Measurements from ENCODE around the gene TCF21.
"Not testable (repeated sequence)": the region's sequence is repeated elsewhere in the genome, so short reads cannot be mapped to it uniquely, and the experiment has no call there.

The TCF21 gene

GRCh38 chr6:133936352-133936751 lies 47.4 kb downstream of the TCF21 start:
- not testable (repeated sequence) for DNase-seq

- DNase-seq, result no peak
Measured at GRCh38 chr6:133937909-133938308, 49.0 kb downstream of the TCF21 start.

GRCh38 chr6:133938533-133938932 lies 49.6 kb downstream of the TCF21 start:
- DNase-seq, result no peak

GRCh38 chr6:133939778-133940667 lies 51.1 kb downstream of the TCF21 start:
- DNase-seq, result no peak
